ENCODE data around the gene TIMP2.

- no peak for TF ChIP-seq CTCF (IDR thresholded peaks at IDR 0.05; ENCODE audit: low read depth, low read length, poor library complexity, severe bottlenecking)
- TF ChIP-seq EZH2phosphoT487 (IDR thresholded peaks at IDR 0.05; ENCODE audit: borderline replicate concordance, low read length), result no peak
Measured at GRCh38 chr17:78908426-78908825, 16.8 kb downstream of the TIMP2 start.

Measured in DOHH2 (cell line).